Measurements from ENCODE around the gene OR5T2.

GRCh38 chr11:56214537-56214936 is 19.5 kb downstream of the OR5T2 start:
- TF ChIP-seq, protein P1, sequence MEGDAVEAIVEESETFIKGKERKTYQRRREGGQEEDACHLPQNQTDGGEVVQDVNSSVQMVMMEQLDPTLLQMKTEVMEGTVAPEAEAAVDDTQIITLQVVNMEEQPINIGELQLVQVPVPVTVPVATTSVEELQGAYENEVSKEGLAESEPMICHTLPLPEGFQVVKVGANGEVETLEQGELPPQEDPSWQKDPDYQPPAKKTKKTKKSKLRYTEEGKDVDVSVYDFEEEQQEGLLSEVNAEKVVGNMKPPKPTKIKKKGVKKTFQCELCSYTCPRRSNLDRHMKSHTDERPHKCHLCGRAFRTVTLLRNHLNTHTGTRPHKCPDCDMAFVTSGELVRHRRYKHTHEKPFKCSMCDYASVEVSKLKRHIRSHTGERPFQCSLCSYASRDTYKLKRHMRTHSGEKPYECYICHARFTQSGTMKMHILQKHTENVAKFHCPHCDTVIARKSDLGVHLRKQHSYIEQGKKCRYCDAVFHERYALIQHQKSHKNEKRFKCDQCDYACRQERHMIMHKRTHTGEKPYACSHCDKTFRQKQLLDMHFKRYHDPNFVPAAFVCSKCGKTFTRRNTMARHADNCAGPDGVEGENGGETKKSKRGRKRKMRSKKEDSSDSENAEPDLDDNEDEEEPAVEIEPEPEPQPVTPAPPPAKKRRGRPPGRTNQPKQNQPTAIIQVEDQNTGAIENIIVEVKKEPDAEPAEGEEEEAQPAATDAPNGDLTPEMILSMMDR (IDR thresholded peaks at IDR 0.05): no peak
- TF ChIP-seq POLR2A (IDR thresholded peaks at IDR 0.05): no peak
- TF ChIP-seq POLR2AphosphoS5 (IDR thresholded peaks at IDR 0.05; ENCODE audit: insufficient read depth in 1 of 2, low read depth in 1 of 2): no peak

All from vagina (tissue), 2 donors.